ENCODE measurements around the gene METTL8.

DNA sequence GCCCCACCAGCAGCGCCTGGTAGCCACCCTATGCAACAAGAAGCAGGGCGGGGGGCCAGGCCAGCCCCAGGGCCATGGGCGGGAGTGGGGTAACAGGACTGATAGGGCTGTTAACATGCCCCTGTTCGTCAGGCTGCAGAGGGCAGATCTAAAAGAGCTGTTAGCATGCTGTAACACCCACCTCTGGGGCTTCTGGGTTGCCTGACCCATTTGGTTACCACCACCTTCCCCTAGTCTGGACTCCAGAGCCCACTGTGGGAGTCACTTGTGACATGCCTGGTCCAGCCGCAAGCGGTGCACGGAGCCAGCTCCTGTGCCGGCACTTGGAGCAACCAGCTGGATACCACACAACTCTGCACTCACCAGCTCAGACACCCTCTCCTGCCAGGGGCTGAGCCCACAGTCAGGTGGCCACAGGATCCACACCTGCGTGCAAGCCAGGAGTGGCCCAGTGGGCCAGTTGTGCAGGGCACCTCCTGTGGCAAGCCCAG is 2.1 kb downstream of the METTL8 start:
- TF ChIP-seq, protein P1, sequence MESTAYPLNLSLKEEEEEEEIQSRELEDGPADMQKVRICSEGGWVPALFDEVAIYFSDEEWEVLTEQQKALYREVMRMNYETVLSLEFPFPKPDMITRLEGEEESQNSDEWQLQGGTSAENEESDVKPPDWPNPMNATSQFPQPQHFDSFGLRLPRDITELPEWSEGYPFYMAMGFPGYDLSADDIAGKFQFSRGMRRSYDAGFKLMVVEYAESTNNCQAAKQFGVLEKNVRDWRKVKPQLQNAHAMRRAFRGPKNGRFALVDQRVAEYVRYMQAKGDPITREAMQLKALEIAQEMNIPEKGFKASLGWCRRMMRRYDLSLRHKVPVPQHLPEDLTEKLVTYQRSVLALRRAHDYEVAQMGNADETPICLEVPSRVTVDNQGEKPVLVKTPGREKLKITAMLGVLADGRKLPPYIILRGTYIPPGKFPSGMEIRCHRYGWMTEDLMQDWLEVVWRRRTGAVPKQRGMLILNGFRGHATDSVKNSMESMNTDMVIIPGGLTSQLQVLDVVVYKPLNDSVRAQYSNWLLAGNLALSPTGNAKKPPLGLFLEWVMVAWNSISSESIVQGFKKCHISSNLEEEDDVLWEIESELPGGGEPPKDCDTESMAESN (CRISPR knock-in tag; conservative IDR thresholded peaks at IDR 0.05), result no peak
- TF ChIP-seq, protein P2, sequence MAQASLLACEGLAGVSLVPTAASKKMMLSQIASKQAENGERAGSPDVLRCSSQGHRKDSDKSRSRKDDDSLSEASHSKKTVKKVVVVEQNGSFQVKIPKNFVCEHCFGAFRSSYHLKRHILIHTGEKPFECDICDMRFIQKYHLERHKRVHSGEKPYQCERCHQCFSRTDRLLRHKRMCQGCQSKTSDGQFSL (CRISPR knock-in tag; IDR thresholded peaks at IDR 0.05), result no peak
- TF ChIP-seq ZNF383 (CRISPR knock-in tag; IDR thresholded peaks at IDR 0.05; ENCODE audit: borderline replicate concordance) (no peak), YY1 (IDR thresholded peaks at IDR 0.05; ENCODE audit: insufficient read depth, insufficient replicate concordance, low read depth, low read length) (no peak), TCF7L2 (IDR thresholded peaks at IDR 0.05; ENCODE audit: low read depth, low read length) (no peak), MAF1 (CRISPR knock-in tag; IDR thresholded peaks at IDR 0.05; ENCODE audit: borderline replicate concordance) (no peak), FOXP1 (IDR thresholded peaks at IDR 0.05) (no peak), FOXP1 (CRISPR knock-in tag; IDR thresholded peaks at IDR 0.05) (no peak)
- TF ChIP-seq, protein P3, sequence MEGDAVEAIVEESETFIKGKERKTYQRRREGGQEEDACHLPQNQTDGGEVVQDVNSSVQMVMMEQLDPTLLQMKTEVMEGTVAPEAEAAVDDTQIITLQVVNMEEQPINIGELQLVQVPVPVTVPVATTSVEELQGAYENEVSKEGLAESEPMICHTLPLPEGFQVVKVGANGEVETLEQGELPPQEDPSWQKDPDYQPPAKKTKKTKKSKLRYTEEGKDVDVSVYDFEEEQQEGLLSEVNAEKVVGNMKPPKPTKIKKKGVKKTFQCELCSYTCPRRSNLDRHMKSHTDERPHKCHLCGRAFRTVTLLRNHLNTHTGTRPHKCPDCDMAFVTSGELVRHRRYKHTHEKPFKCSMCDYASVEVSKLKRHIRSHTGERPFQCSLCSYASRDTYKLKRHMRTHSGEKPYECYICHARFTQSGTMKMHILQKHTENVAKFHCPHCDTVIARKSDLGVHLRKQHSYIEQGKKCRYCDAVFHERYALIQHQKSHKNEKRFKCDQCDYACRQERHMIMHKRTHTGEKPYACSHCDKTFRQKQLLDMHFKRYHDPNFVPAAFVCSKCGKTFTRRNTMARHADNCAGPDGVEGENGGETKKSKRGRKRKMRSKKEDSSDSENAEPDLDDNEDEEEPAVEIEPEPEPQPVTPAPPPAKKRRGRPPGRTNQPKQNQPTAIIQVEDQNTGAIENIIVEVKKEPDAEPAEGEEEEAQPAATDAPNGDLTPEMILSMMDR (CRISPR knock-in tag; IDR thresholded peaks at IDR 0.05), result no peak
- TF ChIP-seq, protein P4, sequence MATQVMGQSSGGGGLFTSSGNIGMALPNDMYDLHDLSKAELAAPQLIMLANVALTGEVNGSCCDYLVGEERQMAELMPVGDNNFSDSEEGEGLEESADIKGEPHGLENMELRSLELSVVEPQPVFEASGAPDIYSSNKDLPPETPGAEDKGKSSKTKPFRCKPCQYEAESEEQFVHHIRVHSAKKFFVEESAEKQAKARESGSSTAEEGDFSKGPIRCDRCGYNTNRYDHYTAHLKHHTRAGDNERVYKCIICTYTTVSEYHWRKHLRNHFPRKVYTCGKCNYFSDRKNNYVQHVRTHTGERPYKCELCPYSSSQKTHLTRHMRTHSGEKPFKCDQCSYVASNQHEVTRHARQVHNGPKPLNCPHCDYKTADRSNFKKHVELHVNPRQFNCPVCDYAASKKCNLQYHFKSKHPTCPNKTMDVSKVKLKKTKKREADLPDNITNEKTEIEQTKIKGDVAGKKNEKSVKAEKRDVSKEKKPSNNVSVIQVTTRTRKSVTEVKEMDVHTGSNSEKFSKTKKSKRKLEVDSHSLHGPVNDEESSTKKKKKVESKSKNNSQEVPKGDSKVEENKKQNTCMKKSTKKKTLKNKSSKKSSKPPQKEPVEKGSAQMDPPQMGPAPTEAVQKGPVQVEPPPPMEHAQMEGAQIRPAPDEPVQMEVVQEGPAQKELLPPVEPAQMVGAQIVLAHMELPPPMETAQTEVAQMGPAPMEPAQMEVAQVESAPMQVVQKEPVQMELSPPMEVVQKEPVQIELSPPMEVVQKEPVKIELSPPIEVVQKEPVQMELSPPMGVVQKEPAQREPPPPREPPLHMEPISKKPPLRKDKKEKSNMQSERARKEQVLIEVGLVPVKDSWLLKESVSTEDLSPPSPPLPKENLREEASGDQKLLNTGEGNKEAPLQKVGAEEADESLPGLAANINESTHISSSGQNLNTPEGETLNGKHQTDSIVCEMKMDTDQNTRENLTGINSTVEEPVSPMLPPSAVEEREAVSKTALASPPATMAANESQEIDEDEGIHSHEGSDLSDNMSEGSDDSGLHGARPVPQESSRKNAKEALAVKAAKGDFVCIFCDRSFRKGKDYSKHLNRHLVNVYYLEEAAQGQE (IDR thresholded peaks at IDR 0.05; ENCODE audit: borderline replicate concordance in 1 of 2, low read depth in 1 of 2, low read length in 2 of 2), result no peak

Data from HepG2 (cell line).